Testis (tissue), 3 donors: Measurements from ENCODE around the gene PPP4R1. TPM values are rescaled to one million over a fixed set of nuclear protein-coding genes. Genes with fewer than 3 reads are reported as not detected.

Source experiments
- DNase-seq: peaks from one replicate; pipeline ENCODE4 v3.0.0-alpha.2; 2019
- H3K27ac ChIP-seq, 2 donors: fragments of 200-600 bp; sonication (generic); one replicate each; pipeline ENCODE4 v1.5.1; 2019
- H3K27me3 ChIP-seq: fragments of 200-600 bp; sonication (generic); one replicate; pipeline ENCODE4 v1.5.1; 2019
- H3K36me3 ChIP-seq: fragments of 200-600 bp; sonication (generic); one replicate; pipeline ENCODE4 v1.5.1; 2017; ENCODE audit warnings: low read depth; ENCODE audit errors: missing control alignments
- H3K4me1 ChIP-seq: fragments of 200-600 bp; sonication (generic); one replicate; pipeline ENCODE4 v1.5.1; 2019
- H3K4me3 ChIP-seq, 2 donors: fragments of 200-600 bp; sonication (generic); one replicate each; pipeline ENCODE4 v1.5.1; 2017 to 2019
- H3K9me3 ChIP-seq: fragments of 200-600 bp; sonication (generic); one replicate; pipeline ENCODE4 v1.5.1; 2017
- POLR2A ChIP-seq: fragments of 450-650 bp; IDR thresholded peaks from one replicate; pipeline ENCODE4 v1.6.1; 2017; ENCODE audit warnings: antibody characterized with exemption, mild to moderate bottlenecking, moderate library complexity
- WGBS, 2 donors: methylation state at CpG; one replicate each; pipeline ENCODE4 v1.1.5; 2018; 5-methylcytosine and 5-hydroxymethylcytosine counted together
- intact Hi-C: fragments of 100-400 bp; cut with DNase I; formaldehyde crosslinking; loops from one replicate; pipeline ENCODE4 v1.15.1; 2023; ENCODE audit warnings: low total_unique reads
- polyA plus RNA-seq: library from polyadenylated mRNA; stranded (reverse); fragments of 350-450 nt; fragmentation: Illumina TruSeq; extraction: RNeasy Lipid Tissue Mini Kit (QIAGEN cat#74804); gene quantifications from one replicate; pipeline ENCODE4 v1.2.3, GENCODE V29; 2014; ENCODE audit warnings: low read depth, low replicate concordance; ENCODE audit not compliant: insufficient read depth
- total RNA-seq, 2 donors: library from RNA; depleted of rRNA; stranded (reverse); fragments of >200 nt; gene quantifications; one replicate each; pipeline ENCODE4 v1.2.3, GENCODE V29; 2016
- TF ChIP-seq, protein P1 (sequence below), 3 experiments: fragments of 450-650 bp in 2 of 3; fragments of 200-600 bp in 1 of 3; sonication (generic) in 1 of 3; IDR thresholded peaks; one replicate each; pipeline ENCODE4 v1.5.1; 2016 to 2019; ENCODE audit warnings: antibody characterized with exemption in 3 of 3, mild to moderate bottlenecking in 2 of 3, moderate library complexity in 1 of 3

Gene PPP4R1
- total and polyA plus RNA-seq, 3 donors from 2014 or later, result 91.8 to 136 (median 128) TPM

- no peaks in the 10 kb centered on the region for H3K9me3 ChIP-seq
- no peaks in the 10 kb centered on the region for H3K27me3 ChIP-seq
- intact Hi-C loops, result no loop called here
- H3K27ac ChIP-seq, result no peak overlapping the region
- H3K36me3 ChIP-seq, result no peaks in the 10 kb centered on the region
- TF ChIP-seq, protein P1, sequence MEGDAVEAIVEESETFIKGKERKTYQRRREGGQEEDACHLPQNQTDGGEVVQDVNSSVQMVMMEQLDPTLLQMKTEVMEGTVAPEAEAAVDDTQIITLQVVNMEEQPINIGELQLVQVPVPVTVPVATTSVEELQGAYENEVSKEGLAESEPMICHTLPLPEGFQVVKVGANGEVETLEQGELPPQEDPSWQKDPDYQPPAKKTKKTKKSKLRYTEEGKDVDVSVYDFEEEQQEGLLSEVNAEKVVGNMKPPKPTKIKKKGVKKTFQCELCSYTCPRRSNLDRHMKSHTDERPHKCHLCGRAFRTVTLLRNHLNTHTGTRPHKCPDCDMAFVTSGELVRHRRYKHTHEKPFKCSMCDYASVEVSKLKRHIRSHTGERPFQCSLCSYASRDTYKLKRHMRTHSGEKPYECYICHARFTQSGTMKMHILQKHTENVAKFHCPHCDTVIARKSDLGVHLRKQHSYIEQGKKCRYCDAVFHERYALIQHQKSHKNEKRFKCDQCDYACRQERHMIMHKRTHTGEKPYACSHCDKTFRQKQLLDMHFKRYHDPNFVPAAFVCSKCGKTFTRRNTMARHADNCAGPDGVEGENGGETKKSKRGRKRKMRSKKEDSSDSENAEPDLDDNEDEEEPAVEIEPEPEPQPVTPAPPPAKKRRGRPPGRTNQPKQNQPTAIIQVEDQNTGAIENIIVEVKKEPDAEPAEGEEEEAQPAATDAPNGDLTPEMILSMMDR (IDR thresholded peaks at IDR 0.05), result no peak
- no peak for TF ChIP-seq POLR2A
- 91 to 95% methylated on average over 7 of the region's 7 CpGs for WGBS, 2 donors
- no peak for DNase-seq
- no peak overlapping the region for H3K4me3 ChIP-seq
- H3K4me1 ChIP-seq, result no peaks in the 10 kb centered on the region
These were observed 82.5 kb downstream of the PPP4R1 start for GRCh38 chr18:9531791-9532410.

DNA sequence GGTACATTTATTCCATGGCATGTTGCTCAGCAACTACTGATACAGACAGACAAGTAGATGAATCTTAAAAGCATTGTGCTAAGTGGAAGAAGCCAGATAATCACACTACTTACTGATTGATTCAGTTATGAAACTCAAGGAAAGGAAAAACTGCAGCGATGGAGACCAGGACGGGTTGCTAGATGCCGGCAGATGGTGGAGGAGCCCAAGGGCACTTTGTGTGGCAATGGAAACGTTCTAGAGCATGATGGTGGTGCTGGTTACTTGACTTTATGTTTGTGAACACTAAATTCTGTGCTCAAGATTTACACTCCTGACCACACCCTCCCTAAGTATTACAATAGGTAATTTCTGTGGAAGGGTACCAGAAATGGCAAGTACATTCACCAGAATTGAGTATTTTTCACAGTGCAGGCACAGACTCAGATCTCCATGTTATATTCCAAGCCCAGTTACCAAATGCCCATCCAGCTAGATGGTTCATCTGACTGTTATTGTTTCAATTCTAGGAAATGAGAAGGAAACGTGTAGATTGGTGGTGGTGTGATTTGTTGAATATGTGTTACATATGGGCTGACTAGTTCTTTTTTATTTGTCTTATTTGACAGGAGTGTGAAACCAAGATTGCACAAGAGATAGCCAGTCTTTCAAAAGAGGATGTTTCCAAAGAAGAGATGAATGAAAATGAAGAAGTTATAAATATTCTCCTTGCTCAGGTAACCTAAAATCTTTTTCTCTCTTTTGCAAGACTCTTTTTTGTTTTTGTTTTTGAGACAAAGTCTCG lies 83.9 kb downstream of the PPP4R1 start:
- Histone ChIP-seq H3K4me3 (no peak overlapping the region), H3K27me3 (no peaks in the 10 kb centered on the region), H3K36me3 (no peaks in the 10 kb centered on the region), H3K9me3 (no peaks in the 10 kb centered on the region), H3K4me1 (no peaks in the 10 kb centered on the region), H3K27ac (no peak overlapping the region)
- WGBS, 2 donors, result 94 to 95% methylated on average over 6 of the region's 6 CpGs
- DNase-seq, result no peak
- TF ChIP-seq POLR2A, result no peak
- TF ChIP-seq, protein P1 (IDR thresholded peaks at IDR 0.05), result no peak
- intact Hi-C loops, result no loop called here

DNA sequence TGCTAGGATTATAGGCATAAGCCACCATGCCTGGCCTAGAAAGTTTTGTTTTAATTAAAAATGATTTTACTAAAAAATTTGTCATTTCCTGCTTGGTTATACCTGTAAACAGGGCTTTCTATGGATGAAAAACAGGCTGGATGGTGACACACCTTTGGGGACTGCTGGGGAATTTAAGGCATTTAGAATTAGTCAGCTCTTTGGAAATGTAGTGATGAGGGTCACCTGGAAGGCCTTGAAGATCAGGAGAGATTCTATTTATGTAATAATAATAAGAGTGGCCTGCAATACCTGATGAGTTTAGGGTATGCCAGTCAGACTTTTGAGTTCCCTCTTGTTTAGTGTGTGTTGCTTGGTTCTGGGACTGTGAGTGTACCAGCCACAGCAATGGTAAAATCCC lies 87.9 kb downstream of the PPP4R1 start:
- intact Hi-C loops, result no loop called here
- H3K4me1 ChIP-seq, result no peaks in the 10 kb centered on the region
- H3K9me3 ChIP-seq, result no peaks in the 10 kb centered on the region
- no peak for TF ChIP-seq POLR2A
- TF ChIP-seq, protein P1 (IDR thresholded peaks at IDR 0.05), result no peak
- H3K4me3 ChIP-seq, result no peak overlapping the region
- H3K36me3 ChIP-seq, result no peaks in the 10 kb centered on the region
- H3K27ac ChIP-seq, result no peak overlapping the region
- H3K27me3 ChIP-seq, result no peaks in the 10 kb centered on the region
- DNase-seq, result no peak

- no peak for TF ChIP-seq POLR2A
- TF ChIP-seq, protein P1 (IDR thresholded peaks at IDR 0.05), result no peak
- Histone ChIP-seq H3K27me3 (no peaks in the 10 kb centered on the region), H3K27ac (no peak overlapping the region), H3K4me1 (no peaks in the 10 kb centered on the region), H3K36me3 (no peaks in the 10 kb centered on the region), H3K9me3 (no peaks in the 10 kb centered on the region), H3K4me3 (no peak overlapping the region)
- intact Hi-C loops, result no loop called here
- no peak for DNase-seq
- 97 to 98% methylated on average over 6 of the region's 6 CpGs for WGBS, 2 donors
These were observed 91.4 kb downstream of the PPP4R1 start for GRCh38 chr18:9522952-9523351.
